HT1080 (cell line): ENCODE measurements around the gene ANGEL2. TPM values are rescaled to one million over a fixed set of nuclear protein-coding genes. Genes with fewer than 3 reads are reported as not detected.
"Not testable (repeated sequence)": the region's sequence is repeated elsewhere in the genome, so short reads cannot be mapped to it uniquely, and the experiment has no call there.

Experiments
- DNase-seq: peaks from one replicate; pipeline ENCODE4 v3.0.0-alpha.2; 2015; ENCODE audit warnings: low read depth
- total RNA-seq: library from RNA; depleted of rRNA; stranded (reverse); fragments of >200 nt; shearing (Covaris generic); gene quantifications from 2 replicates; pipeline ENCODE4 v1.2.3, GENCODE V29; 2014

The ANGEL2 gene
- total RNA-seq, 1 experiment from 2014 or later, result 55.3 TPM

GRCh38 chr1:212976586-212976985 is 39.1 kb downstream of the ANGEL2 start:
- DNase-seq, result no peak

GRCh38 chr1:212975111-212975918 is 40.4 kb downstream of the ANGEL2 start:
- no peak for DNase-seq

- DNase-seq, result no peak
These were observed 41.0 kb downstream of the ANGEL2 start for GRCh38 chr1:212974711-212975110.

- DNase-seq, result no peak
These were observed 41.8 kb downstream of the ANGEL2 start for GRCh38 chr1:212973899-212974298.

- no peak for DNase-seq
These were observed 42.2 kb downstream of the ANGEL2 start for GRCh38 chr1:212973426-212973825.

- no peak for DNase-seq
These were observed 44.4 kb downstream of the ANGEL2 start for GRCh38 chr1:212971312-212971711.

- no peak for DNase-seq
These were observed 45.6 kb downstream of the ANGEL2 start for GRCh38 chr1:212970085-212970484.

- DNase-seq, result no peak
These were observed 47.3 kb downstream of the ANGEL2 start for GRCh38 chr1:212968368-212968863.

GRCh38 chr1:212967801-212968200 is 47.9 kb downstream of the ANGEL2 start:
- DNase-seq, result peak; percentile 92

- DNase-seq, result no peak
These were observed 49.1 kb downstream of the ANGEL2 start for GRCh38 chr1:212966616-212967015.

- DNase-seq, result not testable (repeated sequence)
These were observed 50.7 kb downstream of the ANGEL2 start for GRCh38 chr1:212964993-212965392.

GRCh38 chr1:212964102-212964501 is 51.6 kb downstream of the ANGEL2 start:
- DNase-seq, result no peak

- no peak for DNase-seq
These were observed 53.2 kb downstream of the ANGEL2 start for GRCh38 chr1:212962509-212962908.

- no peak for DNase-seq
These were observed 54.7 kb downstream of the ANGEL2 start for GRCh38 chr1:212960932-212961331.

- DNase-seq, result no peak
These were observed 56.1 kb downstream of the ANGEL2 start for GRCh38 chr1:212959266-212960220.

- DNase-seq, result peak; percentile 83
These were observed 57.5 kb downstream of the ANGEL2 start for GRCh38 chr1:212958175-212958574.

- DNase-seq, result no peak
These were observed 58.1 kb downstream of the ANGEL2 start for GRCh38 chr1:212957546-212957945.

GRCh38 chr1:212955961-212956620 is 59.6 kb downstream of the ANGEL2 start:
- DNase-seq, result no peak

- no peak for DNase-seq
These were observed 60.6 kb downstream of the ANGEL2 start for GRCh38 chr1:212955098-212955497.

GRCh38 chr1:212954514-212954913 is 61.2 kb downstream of the ANGEL2 start:
- no peak for DNase-seq

- DNase-seq, result no peak
These were observed 62.3 kb downstream of the ANGEL2 start for GRCh38 chr1:212953321-212953720.

GRCh38 chr1:212952641-212952976 is 63.1 kb downstream of the ANGEL2 start:
- no peak for DNase-seq
